Activated CD8-positive, alpha-beta memory T cell treated with anti-CD3 and anti-CD28 coated beads, Interleukin-2, amount 50 U/mL, for 1 hour (primary cell): ENCODE results near the gene ZNF784.
"Not testable (repeated sequence)": the region's sequence is repeated elsewhere in the genome, so short reads cannot be mapped to it uniquely, and the experiment has no call there.

Experiments
- DNase-seq: peaks from one replicate; pipeline ENCODE4 v3.0.0-alpha.2; 2020; ENCODE audit errors: extremely low read depth

Gene ZNF784

GRCh38 chr19:55585658-55586339, 38.6 kb downstream of the ZNF784 start:
- no peak for DNase-seq

- no peak for DNase-seq
Observed at GRCh38 chr19:55584871-55585270, 39.5 kb downstream of the ZNF784 start.

GRCh38 chr19:55583897-55584296, 40.5 kb downstream of the ZNF784 start:
- DNase-seq: not testable (repeated sequence)

DNA sequence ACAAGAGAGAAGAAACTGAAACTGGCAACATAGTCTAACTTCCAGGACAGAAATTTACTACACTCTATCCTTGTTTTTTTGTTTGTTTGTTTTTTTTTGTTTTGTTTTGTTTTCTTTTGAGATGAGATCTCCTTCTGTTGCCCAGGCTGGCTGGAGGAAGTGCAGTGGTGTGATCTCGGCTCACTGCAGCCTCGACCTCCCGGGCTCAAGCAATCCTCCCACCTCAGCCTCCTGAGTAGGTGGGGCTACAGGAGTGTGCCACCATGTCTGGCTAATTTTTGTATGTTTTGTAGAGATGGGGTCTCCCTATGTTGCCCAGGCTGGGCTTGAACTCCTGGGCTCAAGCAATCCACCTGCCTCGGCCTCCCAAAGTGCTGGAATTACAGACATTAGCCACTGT, 42.1 kb downstream of the ZNF784 start:
- DNase-seq: not testable (repeated sequence)

- DNase-seq: no peak
Observed at GRCh38 chr19:55581823-55582223, 42.5 kb downstream of the ZNF784 start.

- DNase-seq: no peak
Observed at GRCh38 chr19:55581145-55581822, 43.1 kb downstream of the ZNF784 start.

- DNase-seq: no peak
Observed at GRCh38 chr19:55580628-55581144, 43.7 kb downstream of the ZNF784 start, which contains the start of gene ZNF579. Gene ZNF579 (minus strand): TSS chr19:55580848. CDS start chr19:55579639, 1,209 bp downstream.

- DNase-seq: no peak
Observed at GRCh38 chr19:55579766-55580621, 44.4 kb downstream of the ZNF784 start.

DNA sequence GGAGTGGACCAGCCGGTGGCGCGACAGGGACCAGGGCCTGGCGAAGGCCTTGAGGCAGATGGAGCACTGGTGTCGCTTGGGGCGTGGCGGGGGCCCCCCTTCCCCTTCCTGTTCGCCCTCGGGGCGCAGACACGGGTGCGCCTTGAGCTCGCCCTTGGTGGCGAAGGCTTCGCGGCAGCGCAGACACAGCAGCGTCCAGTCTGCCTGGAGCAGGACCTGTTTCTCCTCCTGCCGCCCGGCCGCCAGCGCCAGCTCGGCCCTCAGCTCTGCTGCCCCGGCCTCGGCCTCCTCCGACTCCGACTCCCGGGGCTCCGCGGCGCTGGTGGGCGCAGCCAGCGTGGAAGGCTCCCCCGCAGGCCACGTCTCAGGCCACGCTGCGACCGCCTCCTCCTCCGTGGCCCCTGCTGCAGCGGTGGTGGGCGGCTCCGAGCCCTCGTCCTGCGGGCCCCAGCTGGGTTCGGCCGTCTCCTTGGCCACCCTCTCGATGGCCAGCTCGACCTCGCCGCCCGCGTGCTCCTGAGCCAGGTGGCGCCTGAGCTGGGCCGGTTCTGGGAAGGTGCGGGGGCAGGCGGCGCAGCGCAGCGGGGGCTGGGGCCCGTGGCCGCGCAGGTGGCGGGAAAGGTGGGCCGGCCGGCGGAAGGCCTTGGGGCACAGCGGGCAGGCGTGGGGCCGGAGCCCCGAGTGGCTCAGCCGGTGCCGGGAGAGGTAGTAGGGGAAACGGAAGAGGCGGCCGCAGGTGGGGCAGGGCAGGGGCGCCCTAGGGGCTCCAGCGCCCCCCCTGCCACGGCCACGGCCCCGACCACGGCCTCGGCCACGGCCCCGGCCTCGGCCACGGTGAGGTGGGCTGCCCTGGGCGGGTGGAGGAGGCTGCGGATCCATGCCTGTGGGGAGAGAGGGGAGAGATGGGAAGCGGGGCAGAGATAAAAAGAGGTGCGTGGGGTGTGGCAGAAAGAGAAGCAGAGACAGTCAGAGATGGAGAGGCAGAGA, 45.3 kb downstream of the ZNF784 start:
- DNase-seq: no peak

- no peak for DNase-seq
Observed at GRCh38 chr19:55578031-55578760, 46.2 kb downstream of the ZNF784 start.

DNA sequence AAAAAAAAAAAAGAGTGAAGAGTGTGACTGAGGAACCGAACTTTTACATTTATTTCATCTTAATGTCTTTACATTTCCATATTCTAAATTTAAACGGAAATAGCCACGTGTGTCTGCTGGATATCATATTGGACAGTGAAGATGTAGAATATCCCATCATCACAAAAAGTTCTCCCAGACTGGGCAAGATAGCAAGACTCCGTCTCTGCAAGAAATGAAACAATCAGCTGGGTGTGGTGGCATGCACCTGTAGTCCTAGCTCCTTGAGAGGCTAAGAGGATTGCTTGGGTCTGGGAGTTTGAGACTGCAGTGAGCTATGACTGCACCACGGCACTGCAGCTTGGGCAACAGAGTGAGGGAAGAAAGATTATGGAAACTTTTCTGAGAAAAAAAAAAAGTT, 47.6 kb downstream of the ZNF784 start:
- no peak for DNase-seq

- DNase-seq: not testable (repeated sequence)
Observed at GRCh38 chr19:55573929-55574328, 50.4 kb downstream of the ZNF784 start.
